ENCODE data around the gene MYH6.

DNA sequence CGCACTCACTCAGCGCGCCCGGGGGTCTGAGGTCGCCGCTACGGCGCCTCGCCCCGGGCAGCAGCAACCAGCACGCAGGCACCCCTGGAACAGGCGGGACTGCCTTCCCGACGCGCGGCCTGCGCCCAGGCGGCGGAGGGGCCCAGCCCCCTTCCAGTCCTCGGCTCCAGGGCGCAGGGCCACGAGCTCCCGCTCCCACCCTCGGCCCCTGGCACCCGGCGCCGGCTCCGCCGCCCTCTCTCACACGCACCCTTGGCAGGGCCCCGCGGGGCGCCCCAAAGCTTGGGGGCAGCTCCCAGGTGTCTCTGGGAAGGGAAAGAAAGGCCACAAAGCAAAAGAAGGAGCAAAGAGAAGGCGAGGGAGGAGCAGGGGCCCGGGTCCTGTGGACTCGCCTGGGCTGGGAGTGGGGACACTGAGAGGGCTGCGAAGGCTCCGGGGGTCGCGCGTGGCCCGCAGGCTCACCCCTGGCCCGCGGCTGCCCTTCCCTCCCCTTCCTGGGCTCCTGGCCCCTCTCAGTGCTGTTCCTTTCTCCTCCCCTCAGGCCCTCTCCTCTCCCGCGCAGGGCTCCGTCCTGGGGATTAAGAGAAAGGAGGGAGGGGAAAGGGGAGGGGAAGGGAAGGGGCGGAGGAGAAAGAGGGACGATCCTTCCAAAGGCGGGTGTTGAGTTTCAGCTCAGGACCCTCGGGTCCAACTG, 42.2 kb downstream of the MYH6 start:
- TF ChIP-seq, protein P1, sequence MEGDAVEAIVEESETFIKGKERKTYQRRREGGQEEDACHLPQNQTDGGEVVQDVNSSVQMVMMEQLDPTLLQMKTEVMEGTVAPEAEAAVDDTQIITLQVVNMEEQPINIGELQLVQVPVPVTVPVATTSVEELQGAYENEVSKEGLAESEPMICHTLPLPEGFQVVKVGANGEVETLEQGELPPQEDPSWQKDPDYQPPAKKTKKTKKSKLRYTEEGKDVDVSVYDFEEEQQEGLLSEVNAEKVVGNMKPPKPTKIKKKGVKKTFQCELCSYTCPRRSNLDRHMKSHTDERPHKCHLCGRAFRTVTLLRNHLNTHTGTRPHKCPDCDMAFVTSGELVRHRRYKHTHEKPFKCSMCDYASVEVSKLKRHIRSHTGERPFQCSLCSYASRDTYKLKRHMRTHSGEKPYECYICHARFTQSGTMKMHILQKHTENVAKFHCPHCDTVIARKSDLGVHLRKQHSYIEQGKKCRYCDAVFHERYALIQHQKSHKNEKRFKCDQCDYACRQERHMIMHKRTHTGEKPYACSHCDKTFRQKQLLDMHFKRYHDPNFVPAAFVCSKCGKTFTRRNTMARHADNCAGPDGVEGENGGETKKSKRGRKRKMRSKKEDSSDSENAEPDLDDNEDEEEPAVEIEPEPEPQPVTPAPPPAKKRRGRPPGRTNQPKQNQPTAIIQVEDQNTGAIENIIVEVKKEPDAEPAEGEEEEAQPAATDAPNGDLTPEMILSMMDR (IDR thresholded peaks at IDR 0.05): no peak
- TF ChIP-seq POLR2A (IDR thresholded peaks at IDR 0.05): peak; percentile 65 to 78
- TF ChIP-seq POLR2AphosphoS5 (IDR thresholded peaks at IDR 0.05): peak; percentile 92 to 95 (median 94)
- no peak for TF ChIP-seq EP300 (IDR thresholded peaks at IDR 0.05)

All from sigmoid colon (tissue), 4 donors.